GM23338 (cell line): Measurements from ENCODE around the gene PRPF39. TPM values are rescaled to one million over a fixed set of nuclear protein-coding genes. Genes with fewer than 3 reads are reported as not detected.

Experiments
- ATAC-seq: fragments of 200-7000 bp; cut with Tn5 transposase; 3 replicates; pipeline ENCODE4 v1.9.1; 2020
- DNase-seq: peaks from one replicate; pipeline ENCODE4 v3.0.0-alpha.2; 2015; ENCODE audit warnings: low spot score
- H2AFZ ChIP-seq: fragments of 200-600 bp; sonication (generic); 2 replicates; pipeline ENCODE4 v1.8.0; 2016; ENCODE audit warnings: antibody characterized with exemption, mild to moderate bottlenecking, moderate library complexity
- H3F3A ChIP-seq: fragments of 200-600 bp; sonication (generic); replicated peaks from 2 replicates; pipeline ENCODE4 v1.8.0; 2017; ENCODE audit warnings: antibody characterized with exemption, mixed run types, low read depth
- H3K27ac ChIP-seq: fragments of 200-600 bp; sonication (generic); 2 replicates; pipeline ENCODE4 v1.6.1; 2016; ENCODE audit warnings: low read depth
- H3K27me3 ChIP-seq: fragments of 200-600 bp; sonication (generic); 2 replicates; pipeline ENCODE4 v1.8.0; 2016; ENCODE audit warnings: mild to moderate bottlenecking, mixed run types, moderate library complexity; ENCODE audit not compliant: insufficient read depth
- H3K36me3 ChIP-seq: fragments of 200-600 bp; sonication (generic); 2 replicates; pipeline ENCODE4 v1.8.0; 2016; ENCODE audit warnings: mild to moderate bottlenecking; ENCODE audit not compliant: insufficient read depth
- H3K4me1 ChIP-seq: fragments of 200-600 bp; sonication (generic); 2 replicates; pipeline ENCODE4 v1.8.0; 2016; ENCODE audit warnings: mild to moderate bottlenecking, moderate library complexity; ENCODE audit not compliant: insufficient read depth
- H3K4me2 ChIP-seq: fragments of 200-600 bp; sonication (generic); 2 replicates; pipeline ENCODE4 v1.7.1; 2017; ENCODE audit warnings: mixed run types
- H3K4me3 ChIP-seq: fragments of 200-600 bp; sonication (generic); 2 replicates; pipeline ENCODE4 v1.6.1; 2016; ENCODE audit warnings: mixed run types
- H3K79me2 ChIP-seq: fragments of 200-600 bp; sonication (generic); replicated peaks from 2 replicates; pipeline ENCODE4 v1.8.0; 2017; ENCODE audit warnings: mild to moderate bottlenecking; ENCODE audit not compliant: insufficient read depth
- H3K9me2 ChIP-seq: fragments of 200-600 bp; sonication (generic); 2 replicates; pipeline ENCODE4 v1.8.0; 2017; ENCODE audit not compliant: insufficient read depth
- H4K20me1 ChIP-seq: fragments of 200-600 bp; sonication (generic); replicated peaks from 2 replicates; pipeline ENCODE4 v1.8.0; 2017; ENCODE audit warnings: mild to moderate bottlenecking; ENCODE audit not compliant: insufficient read depth
- H3K27ac Mint-ChIP-seq: 2 replicates; pipeline ENCODE4 v1.8.0; 2020; ENCODE audit warnings: inconsistent platforms, mild to moderate bottlenecking, moderate library complexity, mixed read lengths
- H3K27me3 Mint-ChIP-seq: 3 replicates; pipeline ENCODE4 v1.8.0; 2022; ENCODE audit warnings: low read depth, mild to moderate bottlenecking, moderate library complexity, mixed read lengths, inconsistent platforms; ENCODE audit not compliant: insufficient read depth, poor library complexity
- H3K36me3 Mint-ChIP-seq: 3 replicates; pipeline ENCODE4 v1.8.0; 2021; ENCODE audit warnings: low read depth, mild to moderate bottlenecking, inconsistent platforms, moderate library complexity, mixed read lengths
- H3K4me1 Mint-ChIP-seq: 3 replicates; pipeline ENCODE4 v1.8.0; 2020; ENCODE audit warnings: mild to moderate bottlenecking, inconsistent platforms, mixed read lengths
- H3K4me3 Mint-ChIP-seq: 3 replicates; pipeline ENCODE4 v1.8.0; 2021; ENCODE audit warnings: moderate library complexity, mild to moderate bottlenecking, inconsistent platforms, mixed read lengths
- H3K9me3 Mint-ChIP-seq: 3 replicates; pipeline ENCODE4 v1.8.0; 2020; ENCODE audit warnings: moderate library complexity, mild to moderate bottlenecking, inconsistent platforms, mixed read lengths
- CREB1 ChIP-seq: fragments of 250-450 bp; sonication (Bioruptor Pico); IDR thresholded peaks from 2 replicates; pipeline ENCODE4 v1.5.0; 2020; ENCODE audit warnings: low read depth, mild to moderate bottlenecking, moderate library complexity
- EZH2 ChIP-seq: fragments of 200-600 bp; sonication (generic); IDR thresholded peaks from one replicate; pipeline ENCODE4 v1.8.0; 2017; ENCODE audit warnings: antibody characterized with exemption, mild to moderate bottlenecking, low read depth; ENCODE audit not compliant: unreplicated experiment
- EZH2phosphoT487 ChIP-seq: fragments of 200-600 bp; sonication (generic); IDR thresholded peaks from one replicate; pipeline ENCODE4 v1.8.1; 2018; ENCODE audit warnings: antibody characterized with exemption; ENCODE audit not compliant: unreplicated experiment
- JUNB ChIP-seq: IDR thresholded peaks from one replicate; pipeline ENCODE4 v1.6.1; 2016; ENCODE audit warnings: antibody characterized with exemption; ENCODE audit not compliant: unreplicated experiment
- POLR2AphosphoS5 ChIP-seq: IDR thresholded peaks from 2 replicates; pipeline ENCODE4 v1.6.1; 2016; ENCODE audit warnings: antibody characterized with exemption, low read depth
- ZNF331 ChIP-seq: fragments of 250-450 bp; sonication (Bioruptor Pico); IDR thresholded peaks from 2 replicates; pipeline ENCODE4 v1.5.0; 2020; ENCODE audit warnings: low read depth, mild to moderate bottlenecking, moderate library complexity
- polyA plus RNA-seq: library from polyadenylated mRNA; unstranded; fragments of >200 nt; fragmentation: Nextera tagmentation; extraction: Ambion mirVana; gene quantifications from 2 replicates; pipeline ENCODE4 v1.2.1, GENCODE V29; 2016
- total RNA-seq: library from RNA; depleted of rRNA; stranded (reverse); fragments of >200 nt; shearing (Covaris generic); gene quantifications from 2 replicates; pipeline ENCODE4 v1.2.3, GENCODE V29; 2014
- TF ChIP-seq, protein P1 (sequence below): fragments of 250-450 bp; sonication (Bioruptor Pico); IDR thresholded peaks from 2 replicates; pipeline ENCODE4 v1.5.0; 2020; ENCODE audit warnings: mild to moderate bottlenecking, moderate library complexity
- TF ChIP-seq, protein P2 (sequence below): IDR thresholded peaks from 2 replicates; pipeline ENCODE4 v1.6.1; 2016; ENCODE audit warnings: antibody characterized with exemption
- TF ChIP-seq, protein P3 (sequence below), 2 experiments: fragments of 200-600 bp in 1 of 2; sonication (generic) in 1 of 2; conservative IDR thresholded peaks; 2 replicates each; pipeline versions ENCODE4 v1.5.1 to v1.6.1; 2016 to 2017; ENCODE audit warnings: antibody characterized with exemption in 2 of 2, low read depth in 2 of 2, mild to moderate bottlenecking in 2 of 2, moderate library complexity in 1 of 2

The PRPF39 gene
- total and polyA plus RNA-seq, 2 experiments from 2014 or later = 30.7 to 56.9 TPM

DNA sequence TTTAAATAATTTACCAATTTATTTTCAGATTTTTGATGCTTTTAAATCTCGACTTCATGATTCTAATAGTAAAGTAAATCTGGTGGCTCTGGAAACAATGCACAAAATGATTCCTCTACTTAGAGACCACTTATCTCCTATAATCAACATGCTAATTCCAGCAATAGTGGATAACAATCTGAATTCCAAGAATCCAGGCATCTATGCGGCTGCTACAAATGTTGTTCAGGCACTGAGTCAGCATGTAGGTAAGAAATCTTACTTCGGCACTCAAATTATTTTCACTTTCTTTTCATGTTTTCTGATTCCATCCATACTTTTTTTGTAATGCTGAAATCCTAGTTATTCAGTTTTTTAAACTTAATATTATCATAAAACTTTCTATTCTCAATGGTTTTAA is 15.5 kb upstream of the PRPF39 start:
- Histone ChIP-seq H3F3A (no peaks in the 10 kb centered on the region), H3K79me2 (no peaks in the 10 kb centered on the region), H3K4me1 (no peaks in the 10 kb centered on the region), H3K27ac (no peak overlapping the region), H3K36me3 (no peaks in the 10 kb centered on the region), H3K4me3 (no peak overlapping the region), H3K9me2 (no peaks in the 10 kb centered on the region), H3K27me3 (no peaks in the 10 kb centered on the region), H4K20me1 (no peaks in the 10 kb centered on the region; the same call in 1 of the 2 replicates), H2AFZ (no peak overlapping the region), H3K4me2 (no peak overlapping the region)
- Mint-ChIP-seq H3K4me3 (no peak overlapping the region), H3K36me3 (peaks cover 5% of the 10 kb centered on the region; the same call in 1 of the 3 replicates), H3K9me3 (peaks cover 3% of the 10 kb centered on the region; the same call in 1 of the 3 replicates), H3K4me1 (no peaks in the 10 kb centered on the region), H3K27ac (no peak overlapping the region), H3K27me3 (peaks cover 2% of the 10 kb centered on the region)
- DNase-seq (no peak), ATAC-seq (no peak)
- TF ChIP-seq, protein P1, sequence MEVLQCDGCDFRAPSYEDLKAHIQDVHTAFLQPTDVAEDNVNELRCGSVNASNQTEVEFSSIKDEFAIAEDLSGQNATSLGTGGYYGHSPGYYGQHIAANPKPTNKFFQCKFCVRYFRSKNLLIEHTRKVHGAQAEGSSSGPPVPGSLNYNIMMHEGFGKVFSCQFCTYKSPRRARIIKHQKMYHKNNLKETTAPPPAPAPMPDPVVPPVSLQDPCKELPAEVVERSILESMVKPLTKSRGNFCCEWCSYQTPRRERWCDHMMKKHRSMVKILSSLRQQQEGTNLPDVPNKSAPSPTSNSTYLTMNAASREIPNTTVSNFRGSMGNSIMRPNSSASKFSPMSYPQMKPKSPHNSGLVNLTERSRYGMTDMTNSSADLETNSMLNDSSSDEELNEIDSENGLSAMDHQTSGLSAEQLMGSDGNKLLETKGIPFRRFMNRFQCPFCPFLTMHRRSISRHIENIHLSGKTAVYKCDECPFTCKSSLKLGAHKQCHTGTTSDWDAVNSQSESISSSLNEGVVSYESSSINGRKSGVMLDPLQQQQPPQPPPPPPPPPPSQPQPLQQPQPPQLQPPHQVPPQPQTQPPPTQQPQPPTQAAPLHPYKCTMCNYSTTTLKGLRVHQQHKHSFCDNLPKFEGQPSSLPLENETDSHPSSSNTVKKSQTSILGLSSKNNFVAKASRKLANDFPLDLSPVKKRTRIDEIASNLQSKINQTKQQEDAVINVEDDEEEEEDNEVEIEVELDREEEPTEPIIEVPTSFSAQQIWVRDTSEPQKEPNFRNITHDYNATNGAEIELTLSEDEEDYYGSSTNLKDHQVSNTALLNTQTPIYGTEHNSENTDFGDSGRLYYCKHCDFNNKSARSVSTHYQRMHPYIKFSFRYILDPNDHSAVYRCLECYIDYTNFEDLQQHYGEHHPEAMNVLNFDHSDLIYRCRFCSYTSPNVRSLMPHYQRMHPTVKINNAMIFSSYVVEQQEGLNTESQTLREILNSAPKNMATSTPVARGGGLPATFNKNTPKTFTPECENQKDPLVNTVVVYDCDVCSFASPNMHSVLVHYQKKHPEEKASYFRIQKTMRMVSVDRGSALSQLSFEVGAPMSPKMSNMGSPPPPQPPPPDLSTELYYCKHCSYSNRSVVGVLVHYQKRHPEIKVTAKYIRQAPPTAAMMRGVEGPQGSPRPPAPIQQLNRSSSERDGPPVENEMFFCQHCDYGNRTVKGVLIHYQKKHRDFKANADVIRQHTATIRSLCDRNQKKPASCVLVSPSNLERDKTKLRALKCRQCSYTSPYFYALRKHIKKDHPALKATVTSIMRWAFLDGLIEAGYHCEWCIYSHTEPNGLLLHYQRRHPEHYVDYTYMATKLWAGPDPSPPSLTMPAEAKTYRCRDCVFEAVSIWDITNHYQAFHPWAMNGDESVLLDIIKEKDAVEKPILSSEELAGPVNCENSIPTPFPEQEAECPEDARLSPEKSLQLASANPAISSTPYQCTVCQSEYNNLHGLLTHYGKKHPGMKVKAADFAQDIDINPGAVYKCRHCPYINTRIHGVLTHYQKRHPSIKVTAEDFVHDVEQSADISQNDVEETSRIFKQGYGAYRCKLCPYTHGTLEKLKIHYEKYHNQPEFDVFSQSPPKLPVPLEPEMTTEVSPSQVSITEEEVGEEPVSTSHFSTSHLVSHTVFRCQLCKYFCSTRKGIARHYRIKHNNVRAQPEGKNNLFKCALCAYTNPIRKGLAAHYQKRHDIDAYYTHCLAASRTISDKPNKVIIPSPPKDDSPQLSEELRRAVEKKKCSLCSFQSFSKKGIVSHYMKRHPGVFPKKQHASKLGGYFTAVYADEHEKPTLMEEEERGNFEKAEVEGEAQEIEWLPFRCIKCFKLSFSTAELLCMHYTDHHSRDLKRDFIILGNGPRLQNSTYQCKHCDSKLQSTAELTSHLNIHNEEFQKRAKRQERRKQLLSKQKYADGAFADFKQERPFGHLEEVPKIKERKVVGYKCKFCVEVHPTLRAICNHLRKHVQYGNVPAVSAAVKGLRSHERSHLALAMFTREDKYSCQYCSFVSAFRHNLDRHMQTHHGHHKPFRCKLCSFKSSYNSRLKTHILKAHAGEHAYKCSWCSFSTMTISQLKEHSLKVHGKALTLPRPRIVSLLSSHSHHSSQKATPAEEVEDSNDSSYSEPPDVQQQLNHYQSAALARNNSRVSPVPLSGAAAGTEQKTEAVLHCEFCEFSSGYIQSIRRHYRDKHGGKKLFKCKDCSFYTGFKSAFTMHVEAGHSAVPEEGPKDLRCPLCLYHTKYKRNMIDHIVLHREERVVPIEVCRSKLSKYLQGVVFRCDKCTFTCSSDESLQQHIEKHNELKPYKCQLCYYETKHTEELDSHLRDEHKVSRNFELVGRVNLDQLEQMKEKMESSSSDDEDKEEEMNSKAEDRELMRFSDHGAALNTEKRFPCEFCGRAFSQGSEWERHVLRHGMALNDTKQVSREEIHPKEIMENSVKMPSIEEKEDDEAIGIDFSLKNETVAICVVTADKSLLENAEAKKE (CRISPR knock-in tag) = no peak
- no peak for TF ChIP-seq POLR2AphosphoS5
- TF ChIP-seq, protein P2, sequence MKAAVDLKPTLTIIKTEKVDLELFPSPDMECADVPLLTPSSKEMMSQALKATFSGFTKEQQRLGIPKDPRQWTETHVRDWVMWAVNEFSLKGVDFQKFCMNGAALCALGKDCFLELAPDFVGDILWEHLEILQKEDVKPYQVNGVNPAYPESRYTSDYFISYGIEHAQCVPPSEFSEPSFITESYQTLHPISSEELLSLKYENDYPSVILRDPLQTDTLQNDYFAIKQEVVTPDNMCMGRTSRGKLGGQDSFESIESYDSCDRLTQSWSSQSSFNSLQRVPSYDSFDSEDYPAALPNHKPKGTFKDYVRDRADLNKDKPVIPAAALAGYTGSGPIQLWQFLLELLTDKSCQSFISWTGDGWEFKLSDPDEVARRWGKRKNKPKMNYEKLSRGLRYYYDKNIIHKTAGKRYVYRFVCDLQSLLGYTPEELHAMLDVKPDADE = no peak
- no peak for TF ChIP-seq ZNF331 (CRISPR knock-in tag)
- TF ChIP-seq JUNB = no peak
- TF ChIP-seq, protein P3, sequence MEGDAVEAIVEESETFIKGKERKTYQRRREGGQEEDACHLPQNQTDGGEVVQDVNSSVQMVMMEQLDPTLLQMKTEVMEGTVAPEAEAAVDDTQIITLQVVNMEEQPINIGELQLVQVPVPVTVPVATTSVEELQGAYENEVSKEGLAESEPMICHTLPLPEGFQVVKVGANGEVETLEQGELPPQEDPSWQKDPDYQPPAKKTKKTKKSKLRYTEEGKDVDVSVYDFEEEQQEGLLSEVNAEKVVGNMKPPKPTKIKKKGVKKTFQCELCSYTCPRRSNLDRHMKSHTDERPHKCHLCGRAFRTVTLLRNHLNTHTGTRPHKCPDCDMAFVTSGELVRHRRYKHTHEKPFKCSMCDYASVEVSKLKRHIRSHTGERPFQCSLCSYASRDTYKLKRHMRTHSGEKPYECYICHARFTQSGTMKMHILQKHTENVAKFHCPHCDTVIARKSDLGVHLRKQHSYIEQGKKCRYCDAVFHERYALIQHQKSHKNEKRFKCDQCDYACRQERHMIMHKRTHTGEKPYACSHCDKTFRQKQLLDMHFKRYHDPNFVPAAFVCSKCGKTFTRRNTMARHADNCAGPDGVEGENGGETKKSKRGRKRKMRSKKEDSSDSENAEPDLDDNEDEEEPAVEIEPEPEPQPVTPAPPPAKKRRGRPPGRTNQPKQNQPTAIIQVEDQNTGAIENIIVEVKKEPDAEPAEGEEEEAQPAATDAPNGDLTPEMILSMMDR (conservative IDR thresholded peaks at IDR 0.05; ENCODE audit: low read depth in 2 of 2) = no peak
- no peak for TF ChIP-seq EZH2phosphoT487
- no peak for TF ChIP-seq CREB1 (CRISPR knock-in tag)
- no peak for TF ChIP-seq EZH2
